ENCODE measurements around the gene SERP2. TPM values are rescaled to one million over a fixed set of nuclear protein-coding genes. Genes with fewer than 3 reads are reported as not detected.

The SERP2 gene
- total RNA-seq, 1 experiment from 2014 or later: 1.2 TPM

DNA sequence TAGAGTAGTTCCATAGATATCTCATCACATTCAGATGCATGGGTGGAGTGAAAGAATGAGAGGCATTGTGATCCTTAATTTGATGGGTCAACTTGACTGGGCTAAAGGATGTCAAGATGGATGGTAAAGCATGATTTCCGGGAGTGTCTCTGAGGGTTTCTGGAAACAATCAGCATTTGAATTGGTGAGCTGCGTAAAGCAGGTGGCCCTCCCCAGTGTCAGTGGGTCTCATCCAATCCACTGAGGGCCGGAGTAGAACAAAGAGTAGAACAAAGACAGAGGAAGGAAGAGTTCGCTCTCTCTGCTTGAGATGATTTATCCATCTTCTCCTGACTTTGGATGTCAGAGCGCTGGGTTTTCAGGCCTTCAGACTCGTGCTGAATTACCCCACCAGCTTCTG lies 43.1 kb downstream of the SERP2 start:
- no peaks in the 10 kb centered on the region for H3K4me1 ChIP-seq (ENCODE audit: insufficient read depth, low read length)
- H3K9me2 ChIP-seq (replicated peaks; ENCODE audit: low read length): no peaks in the 10 kb centered on the region
- no peaks in the 10 kb centered on the region for H3K9me3 ChIP-seq (ENCODE audit: low read length)
- H3K79me2 ChIP-seq (ENCODE audit: low read length): no peaks in the 10 kb centered on the region
- no peak overlapping the region for H3K4me3 ChIP-seq (ENCODE audit: low read length)
- no peak overlapping the region for H3K27ac ChIP-seq (ENCODE audit: low read length)
- ChIA-PET CTCF (no interaction called here), POLR2A (ENCODE audit: unreplicated experiment) (no interaction called here)
- DNase-seq: no peak
- no peak overlapping the region for H3K9ac ChIP-seq (ENCODE audit: low read length)
- no peak for TF ChIP-seq EZH2phosphoT487 (IDR thresholded peaks at IDR 0.05; ENCODE audit: borderline replicate concordance, low read length)
- no peak for TF ChIP-seq EZH2 (IDR thresholded peaks at IDR 0.05; ENCODE audit: low read length, unreplicated experiment)
- no peak for TF ChIP-seq CTCF (conservative IDR thresholded peaks at IDR 0.05; ENCODE audit: low read depth, low read length)
- H2AFZ ChIP-seq (ENCODE audit: low read length): no peak overlapping the region
- H3K27me3 ChIP-seq (ENCODE audit: low read length): no peaks in the 10 kb centered on the region
- no peaks in the 10 kb centered on the region for H3K36me3 ChIP-seq (ENCODE audit: low read depth, low read length)
- ATAC-seq: no peak
- no peak overlapping the region for H3K4me2 ChIP-seq (ENCODE audit: low read length)
- no peaks in the 10 kb centered on the region for H3F3A ChIP-seq (ENCODE audit: low read length, unreplicated experiment)
- H4K20me1 ChIP-seq (ENCODE audit: low read length): no peaks in the 10 kb centered on the region
- intact Hi-C loops (cut with micrococcal nuclease): no loop called here
- no TSS peak for BruUV-seq (replicated peaks)

- BruUV-seq (replicated peaks): no TSS peak
- CTCF ChIA-PET: no interaction called here
These were observed 43.8 kb downstream of the SERP2 start for GRCh38 chr13:44417446-44417845.

DNA sequence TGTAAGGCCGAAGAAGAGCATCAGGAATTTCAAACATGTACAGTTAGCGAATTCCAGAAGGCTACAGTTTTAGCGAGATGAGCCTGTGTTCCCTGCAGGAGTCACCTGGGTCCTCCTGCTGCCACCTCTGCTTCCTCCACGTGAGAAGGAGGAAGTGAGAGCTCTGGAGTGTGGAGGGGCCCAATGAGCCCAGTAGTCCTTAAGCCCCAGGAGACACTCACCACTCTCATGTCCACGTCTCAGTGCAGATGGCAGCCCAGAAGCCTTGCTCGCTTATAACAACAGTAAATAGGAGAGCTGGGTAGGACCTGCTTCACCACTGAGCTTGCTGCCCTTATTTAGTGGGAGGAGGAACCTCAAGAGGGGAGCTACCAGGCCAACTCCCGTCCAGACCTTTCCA lies 44.3 kb downstream of the SERP2 start:
- Histone ChIP-seq H3K4me3 (ENCODE audit: low read length) (no peak overlapping the region), H3K4me1 (ENCODE audit: insufficient read depth, low read length) (no peaks in the 10 kb centered on the region), H3K4me2 (ENCODE audit: low read length) (no peak overlapping the region), H3K9ac (ENCODE audit: low read length) (no peak overlapping the region), H3K27ac (ENCODE audit: low read length) (no peak overlapping the region), H3K79me2 (ENCODE audit: low read length) (no peaks in the 10 kb centered on the region), H4K20me1 (ENCODE audit: low read length) (no peaks in the 10 kb centered on the region), H3K9me2 (replicated peaks; ENCODE audit: low read length) (no peaks in the 10 kb centered on the region), H3F3A (ENCODE audit: low read length, unreplicated experiment) (no peaks in the 10 kb centered on the region), H3K9me3 (ENCODE audit: low read length) (no peaks in the 10 kb centered on the region), H2AFZ (ENCODE audit: low read length) (no peak overlapping the region), H3K36me3 (ENCODE audit: low read depth, low read length) (no peaks in the 10 kb centered on the region), H3K27me3 (ENCODE audit: low read length) (no peaks in the 10 kb centered on the region)
- ChIA-PET CTCF (no interaction called here), POLR2A (ENCODE audit: unreplicated experiment) (no interaction called here)
- TF ChIP-seq EZH2phosphoT487 (IDR thresholded peaks at IDR 0.05; ENCODE audit: borderline replicate concordance, low read length) (no peak), CTCF (conservative IDR thresholded peaks at IDR 0.05; ENCODE audit: low read depth, low read length) (no peak), EZH2 (IDR thresholded peaks at IDR 0.05; ENCODE audit: low read length, unreplicated experiment) (no peak)
- DNase-seq: no peak
- no peak for ATAC-seq
- intact Hi-C loops (cut with micrococcal nuclease): no loop called here
- no TSS peak for BruUV-seq (replicated peaks)

More at GRCh38 chr13:44417446-44417845, 43.8 kb downstream of the SERP2 start:
- POLR2A ChIA-PET (ENCODE audit: unreplicated experiment): no interaction called here
- no peak overlapping the region for H2AFZ ChIP-seq (ENCODE audit: low read length)
- no peaks in the 10 kb centered on the region for H3K36me3 ChIP-seq (ENCODE audit: low read depth, low read length)
- no peak for TF ChIP-seq CTCF (conservative IDR thresholded peaks at IDR 0.05; ENCODE audit: low read depth, low read length)
- TF ChIP-seq EZH2phosphoT487 (IDR thresholded peaks at IDR 0.05; ENCODE audit: borderline replicate concordance, low read length): no peak
- TF ChIP-seq EZH2 (IDR thresholded peaks at IDR 0.05; ENCODE audit: low read length, unreplicated experiment): no peak
- ATAC-seq (no peak), DNase-seq (no peak)
- no peaks in the 10 kb centered on the region for H3K27me3 ChIP-seq (ENCODE audit: low read length)
- no peak overlapping the region for H3K4me3 ChIP-seq (ENCODE audit: low read length)
- no peak overlapping the region for H3K27ac ChIP-seq (ENCODE audit: low read length)
- no peaks in the 10 kb centered on the region for H4K20me1 ChIP-seq (ENCODE audit: low read length)
- H3K4me2 ChIP-seq (ENCODE audit: low read length): no peak overlapping the region
- no peak overlapping the region for H3K9ac ChIP-seq (ENCODE audit: low read length)
- no peaks in the 10 kb centered on the region for H3K4me1 ChIP-seq (ENCODE audit: insufficient read depth, low read length)
- intact Hi-C loops (cut with micrococcal nuclease): no loop called here
- no peaks in the 10 kb centered on the region for H3K79me2 ChIP-seq (ENCODE audit: low read length)
- H3K9me2 ChIP-seq (replicated peaks; ENCODE audit: low read length): no peaks in the 10 kb centered on the region
- no peaks in the 10 kb centered on the region for H3F3A ChIP-seq (ENCODE audit: low read length, unreplicated experiment)
- no peaks in the 10 kb centered on the region for H3K9me3 ChIP-seq (ENCODE audit: low read length)

All from PC-3 (cell line).